Right lobe of liver (tissue), 6 donors: Measurements from ENCODE around the gene KCNQ1. TPM values are rescaled to one million over a fixed set of nuclear protein-coding genes. Genes with fewer than 3 reads are reported as not detected.

ENCODE experiments used
- ATAC-seq, 4 donors: fragments of 200-7000 bp; cut with Tn5 transposase; one replicate each; pipeline ENCODE4 v1.9.1; 2020; ENCODE audit warnings: mild to moderate bottlenecking in 4 of 4, moderate library complexity in 4 of 4
- DNase-seq, 3 donors: peaks; one replicate each; pipeline ENCODE4 v3.0.0-alpha.2; 2020
- H3K27ac ChIP-seq, 3 donors: fragments of 200-600 bp; one replicate each; pipeline ENCODE4 v1.8.0; 2022
- H3K27me3 ChIP-seq, 2 donors: fragments of 200-600 bp; one replicate each; pipeline ENCODE4 v1.8.0; 2022
- H3K36me3 ChIP-seq, 4 donors: fragments of 200-600 bp; sonication (generic) in 1 of 4; one replicate each; pipeline versions ENCODE4 v1.5.1 to v1.8.0; 2017 to 2022; ENCODE audit warnings: control low read depth in 1 of 4
- H3K4me1 ChIP-seq, 4 donors: fragments of 200-600 bp; sonication (generic) in 1 of 4; one replicate each; pipeline versions ENCODE4 v1.5.1 to v1.8.0; 2017 to 2022; ENCODE audit warnings: control low read depth in 1 of 4
- H3K4me3 ChIP-seq, 3 donors: fragments of 200-600 bp; one replicate each; pipeline ENCODE4 v1.8.0; 2022
- H3K9me3 ChIP-seq, 4 donors: fragments of 200-600 bp; sonication (generic) in 1 of 4; one replicate each; pipeline versions ENCODE4 v1.5.1 to v1.8.0; 2017 to 2022; ENCODE audit warnings: control low read depth in 1 of 4
- CTCF ChIP-seq, 4 donors: fragments of 200-600 bp in 3 of 4; fragments of 450-650 bp in 1 of 4; IDR thresholded peaks; one replicate each; pipeline versions ENCODE4 v1.5.1 to v1.8.0; 2016 to 2022; ENCODE audit warnings: antibody characterized with exemption in 4 of 4, mild to moderate bottlenecking in 2 of 4
- POLR2A ChIP-seq: fragments of 450-650 bp; IDR thresholded peaks from one replicate; pipeline ENCODE4 v1.6.1; 2017; ENCODE audit warnings: antibody characterized with exemption, mild to moderate bottlenecking
- WGBS: methylation state at CpG from one replicate; pipeline ENCODE4 v1.1.6; 2018; ENCODE audit warnings: low coverage, low lambda C conversion rate; ENCODE audit not compliant: insufficient coverage; ENCODE audit errors: missing lambda C conversion rate; 5-methylcytosine and 5-hydroxymethylcytosine counted together
- intact Hi-C, 2 donors: fragments of 100-400 bp; cut with DNase I; formaldehyde crosslinking; loops; one replicate each; pipeline versions ENCODE4 v1.11.2 to v1.14.1; 2022
- total RNA-seq, 6 experiments: library from RNA; depleted of rRNA in 2 of 6; stranded (reverse); fragments of >200 nt in 2 of 6; fragmentation: NEBNext Ultra II Directional in 3 of 6; extraction: Animal tissue kit (Norgen Biotek cat#: 25700) in 3 of 6; gene quantifications; one replicate each; pipeline versions ENCODE4 v1.1.0 to v1.2.4, GENCODE V29; 2016 to 2023
- donor health status: DM: no; HTN: yes; CAD: no.
- donor health status: DM: no; HTN: no; CAD: no.
- donor health status: DM: no; HTN: no; CAD: no.
- donor health status: DM: no; HTN: yes; CAD: no.
- donor health status: DM: no; HTN: yes; CAD: no.

Gene KCNQ1
- total RNA-seq, 6 experiments from 2014 or later, result 0.61 to 2.4 (median 1.8) TPM

- DNase-seq, result no peak
- intact Hi-C loops, result no loop called here
- 86% methylated on average over 1 of the region's 20 CpGs for WGBS
- H3K4me3 ChIP-seq, result no peak overlapping the region
- H3K27me3 ChIP-seq, result no peaks in the 10 kb centered on the region
- ATAC-seq, result peak in 1 of 4 donors; percentile 14
- H3K4me1 ChIP-seq, result no peaks in the 10 kb centered on the region
- no peak overlapping the region for H3K27ac ChIP-seq
- TF ChIP-seq POLR2A (no peak), CTCF (IDR thresholded peaks at IDR 0.05) (no peak)
- no peaks in the 10 kb centered on the region for H3K36me3 ChIP-seq
- no peaks in the 10 kb centered on the region for H3K9me3 ChIP-seq
These were observed 14.4 kb downstream of the KCNQ1 start for GRCh38 chr11:2459016-2459725.

GRCh38 chr11:2459796-2460531 lies 15.2 kb downstream of the KCNQ1 start:
- Histone ChIP-seq H3K9me3 (no peaks in the 10 kb centered on the region), H3K4me1 (no peaks in the 10 kb centered on the region), H3K4me3 (no peak overlapping the region), H3K27ac (no peak overlapping the region), H3K27me3 (no peaks in the 10 kb centered on the region), H3K36me3 (no peaks in the 10 kb centered on the region)
- TF ChIP-seq POLR2A (no peak), CTCF (IDR thresholded peaks at IDR 0.05) (no peak)
- intact Hi-C loops, result no loop called here
- WGBS, result 86% methylated on average over 5 of the region's 13 CpGs
- ATAC-seq, result no peak
- DNase-seq, result no peak

DNA sequence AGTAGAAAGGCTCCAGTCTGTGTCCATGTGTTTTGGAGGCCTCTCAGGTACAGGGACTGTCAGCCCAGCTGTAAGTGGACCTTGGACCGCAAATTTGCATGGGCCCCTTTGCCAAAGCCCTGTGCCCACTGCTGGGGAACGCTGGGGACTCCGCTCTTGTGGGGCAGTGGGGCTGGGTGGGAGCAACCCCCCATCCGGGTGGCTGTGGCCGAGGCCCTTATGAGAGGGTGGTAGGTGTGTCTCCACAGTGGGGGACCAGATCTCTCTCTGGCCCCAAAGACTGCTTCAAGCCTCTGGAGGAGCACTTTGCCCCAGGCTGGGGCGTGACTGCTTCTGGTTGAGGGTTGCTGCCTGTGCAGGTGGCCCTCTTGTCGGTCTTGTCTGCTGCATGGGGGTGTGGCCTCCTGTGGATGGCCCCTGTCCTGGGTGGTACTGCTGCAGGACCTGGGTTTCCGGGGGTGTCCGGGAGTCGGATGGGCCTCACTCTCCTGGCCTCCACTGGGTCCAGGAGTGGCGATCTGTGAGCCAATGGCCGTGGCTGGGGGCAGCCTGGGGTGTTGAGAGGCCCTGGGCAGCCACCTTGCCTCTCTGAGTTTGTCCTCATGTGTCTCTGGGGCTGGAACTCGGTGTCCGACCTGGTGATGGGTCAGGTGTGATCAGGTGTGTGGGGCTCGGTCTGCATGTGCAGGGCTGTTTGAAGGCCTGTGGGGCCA lies 15.9 kb downstream of the KCNQ1 start:
- H3K9me3 ChIP-seq, result no peaks in the 10 kb centered on the region
- no peaks in the 10 kb centered on the region for H3K4me1 ChIP-seq
- no peaks in the 10 kb centered on the region for H3K27me3 ChIP-seq
- no peak overlapping the region for H3K4me3 ChIP-seq
- intact Hi-C loops, result no loop called here
- ATAC-seq (no peak), DNase-seq (no peak)
- no peak overlapping the region for H3K27ac ChIP-seq
- TF ChIP-seq CTCF (IDR thresholded peaks at IDR 0.05) (no peak), POLR2A (no peak)
- WGBS, result 63% methylated on average over 3 of the region's 15 CpGs
- no peaks in the 10 kb centered on the region for H3K36me3 ChIP-seq

DNA sequence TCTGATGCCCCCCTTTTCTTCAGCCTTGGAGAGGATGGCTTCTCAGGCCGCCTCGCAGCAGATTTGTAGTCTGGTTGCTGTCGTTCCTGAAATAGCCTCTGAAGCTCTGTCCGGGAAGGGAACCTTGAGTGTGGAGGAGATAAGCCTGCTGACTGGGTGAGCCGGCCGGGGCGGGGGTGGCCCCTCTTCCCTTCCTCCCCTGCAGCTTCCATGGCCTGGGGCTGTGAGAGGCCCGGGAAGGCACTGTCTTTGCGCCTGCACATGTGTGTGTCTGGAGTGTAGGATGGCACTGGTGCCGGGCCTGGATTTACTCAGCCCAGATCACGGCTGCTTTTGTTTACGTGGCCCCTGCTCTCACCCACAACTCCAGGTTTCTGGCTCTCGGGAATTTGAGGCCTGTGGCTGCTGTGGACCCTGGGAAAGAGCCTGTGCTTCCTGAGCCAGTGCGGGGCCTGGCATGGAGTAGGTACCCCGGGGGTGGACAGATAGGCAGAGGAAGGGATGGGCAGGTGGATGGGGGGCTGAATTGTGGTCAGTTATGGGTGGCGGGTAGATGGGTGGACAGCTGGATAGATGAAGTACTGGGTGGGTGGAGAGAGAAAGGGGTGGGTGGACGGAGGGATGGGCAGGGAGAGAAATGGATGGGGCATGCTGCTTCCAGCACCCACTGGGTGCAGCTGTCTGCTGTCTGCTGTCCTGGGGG lies 16.6 kb downstream of the KCNQ1 start:
- Histone ChIP-seq H3K4me3 (no peak overlapping the region), H3K27me3 (no peaks in the 10 kb centered on the region), H3K27ac (no peak overlapping the region), H3K36me3 (no peaks in the 10 kb centered on the region), H3K4me1 (no peaks in the 10 kb centered on the region), H3K9me3 (no peaks in the 10 kb centered on the region)
- intact Hi-C loops, result no loop called here
- WGBS, result 77% methylated on average over 8 of the region's 17 CpGs
- ATAC-seq (peak in 3 of 4 donors; percentile 5 to 58 (median 26)), DNase-seq (no peak)
- TF ChIP-seq CTCF (IDR thresholded peaks at IDR 0.05), result no peak
- TF ChIP-seq POLR2A, result no peak
